H1 (cell line): ENCODE results near the gene OSM. TPM values are rescaled to one million over a fixed set of nuclear protein-coding genes. Genes with fewer than 3 reads are reported as not detected.

Experiments
- CTCF ChIA-PET: fragments of 300-600 bp; sonication (Branson Sonifier 250); formaldehyde crosslinking; loops from one replicate; lab custom pipeline; 2021; ENCODE audit not compliant: partially characterized antibody; lab: Charles Lee
- POLR2A ChIA-PET: fragments of 300-600 bp; sonication (Branson Sonifier 250); formaldehyde crosslinking; loops from one replicate; lab custom pipeline; 2021; ENCODE audit warnings: inconsistent platforms; ENCODE audit not compliant: partially characterized antibody; lab: Charles Lee
- DNase-seq, 2 experiments: peaks; one replicate each; pipeline versions ENCODE4 v3.0.0 to v3.0.0-alpha.2; 2010 to 2022; ENCODE audit warnings: low spot score in 2 of 2, low read depth in 1 of 2, mixed read lengths in 1 of 2
- FAIRE-seq: peaks from 2 replicates; lab custom pipeline; 2011; peaks lifted over from hg19 to GRCh38; lab: Jason Lieb, UNC
- H2AFZ ChIP-seq: 2 replicates; pipeline ENCODE4 v1.8.1; 2012; ENCODE audit warnings: low read length, inconsistent platforms
- H2AK5ac ChIP-seq: 2 replicates; pipeline ENCODE4 v1.6.1; 2013; ENCODE audit warnings: low read depth, low read length
- H2BK120ac ChIP-seq: replicated peaks from 2 replicates; pipeline ENCODE3; 2013; ENCODE audit warnings: low read depth, low read length, inconsistent platforms
- H2BK12ac ChIP-seq: 2 replicates; pipeline ENCODE4 v1.6.1; 2013; ENCODE audit warnings: low read depth, low read length
- H2BK15ac ChIP-seq: 2 replicates; pipeline ENCODE4 v1.6.1; 2013; ENCODE audit warnings: low read length
- H2BK20ac ChIP-seq: 2 replicates; pipeline ENCODE4 v1.6.1; 2013; ENCODE audit warnings: low read length
- H2BK5ac ChIP-seq: 2 replicates; pipeline ENCODE4 v1.6.1; 2013; ENCODE audit warnings: low read depth, low read length
- H3K14ac ChIP-seq: 2 replicates; pipeline ENCODE4 v1.6.1; 2013; ENCODE audit warnings: inconsistent platforms; ENCODE audit not compliant: insufficient read length
- H3K18ac ChIP-seq: 2 replicates; pipeline ENCODE4 v1.6.1; 2013; ENCODE audit warnings: low read length; ENCODE audit errors: extremely low read depth
- H3K23ac ChIP-seq: 2 replicates; pipeline ENCODE4 v1.6.1; 2013; ENCODE audit warnings: inconsistent platforms; ENCODE audit not compliant: insufficient read length
- H3K23me2 ChIP-seq: 2 replicates; pipeline ENCODE4 v1.6.1; 2013; ENCODE audit warnings: low read depth, low read length
- H3K27ac ChIP-seq: 2 replicates; pipeline ENCODE4 v1.6.1; 2011; ENCODE audit warnings: low read depth, low read length, inconsistent platforms
- H3K27me3 ChIP-seq, 4 experiments: replicated peaks in 1 of 4; 1 replicate in 1 of 4; 2 replicates in 3 of 4; pipeline versions ENCODE4 v1.6.1 to v1.8.1; 2011 to 2013; ENCODE audit warnings: low read length in 3 of 4, mild to moderate bottlenecking in 3 of 4, inconsistent platforms in 2 of 4, mixed read lengths in 2 of 4, moderate library complexity in 1 of 4; ENCODE audit not compliant: control insufficient read depth in 3 of 4, insufficient read depth in 3 of 4; ENCODE audit errors: extremely low read depth in 1 of 4
- H3K36me3 ChIP-seq, 4 experiments: 2 replicates each; pipeline versions ENCODE4 v1.6.1 to v1.8.1; 2011 to 2013; ENCODE audit warnings: mild to moderate bottlenecking in 4 of 4, low read length in 3 of 4, moderate library complexity in 2 of 4, control low read depth in 1 of 4, inconsistent platforms in 1 of 4; ENCODE audit not compliant: insufficient read depth in 4 of 4, control insufficient read depth in 2 of 4
- H3K4ac ChIP-seq: replicated peaks from 2 replicates; pipeline ENCODE3; 2013; ENCODE audit warnings: low read length, low read depth, mixed read lengths, inconsistent platforms; ENCODE audit not compliant: insufficient read length
- H3K4me1 ChIP-seq, 4 experiments: replicated peaks in 1 of 4; 1 replicate in 1 of 4; 2 replicates in 3 of 4; pipeline versions ENCODE4 v1.6.1 to v1.8.1; 2011 to 2013; ENCODE audit warnings: low read length in 3 of 4, inconsistent platforms in 2 of 4, mixed read lengths in 1 of 4; ENCODE audit not compliant: insufficient read depth in 4 of 4, control insufficient read depth in 3 of 4
- H3K4me2 ChIP-seq, 2 experiments: 2 replicates each; pipeline versions ENCODE4 v1.6.1 to v1.8.1; 2011 to 2013; ENCODE audit warnings: low read depth in 2 of 2, low read length in 2 of 2, control low read depth in 1 of 2, inconsistent platforms in 1 of 2, mild to moderate bottlenecking in 1 of 2; ENCODE audit not compliant: insufficient read depth in 1 of 2
- H3K4me3 ChIP-seq, 4 experiments: fragments of 200-600, 300-600 bp in 1 of 4; sonication (generic), shearing (Covaris generic), sonication (Bioruptor Twin) in 1 of 4; 2 replicates each; pipeline versions ENCODE4 v1.5.1 to v1.8.1; 2011 to 2016; ENCODE audit warnings: low read length in 4 of 4, low read depth in 3 of 4, control low read depth in 2 of 4, inconsistent platforms in 2 of 4, mild to moderate bottlenecking in 2 of 4, mixed read lengths in 1 of 4, moderate library complexity in 1 of 4; ENCODE audit not compliant: insufficient read depth in 2 of 4; ENCODE audit errors: extremely low read depth in 1 of 4
- H3K56ac ChIP-seq: replicated peaks from 2 replicates; pipeline ENCODE3; 2013; ENCODE audit warnings: low read depth, mild to moderate bottlenecking, mixed read lengths, low read length, inconsistent platforms; ENCODE audit not compliant: insufficient read length
- H3K79me1 ChIP-seq: 2 replicates; pipeline ENCODE4 v1.6.1; 2013; ENCODE audit warnings: low read depth, low read length, control low read depth
- H3K79me2 ChIP-seq, 2 experiments: 2 replicates each; pipeline versions ENCODE4 v1.6.1 to v1.8.1; 2012 to 2013; ENCODE audit warnings: low read length in 2 of 2, mild to moderate bottlenecking in 2 of 2, inconsistent platforms in 1 of 2; ENCODE audit not compliant: insufficient read depth in 2 of 2, control insufficient read depth in 1 of 2
- H3K9ac ChIP-seq, 4 experiments: replicated peaks in 1 of 4; 1 replicate in 1 of 4; 2 replicates in 3 of 4; pipeline versions ENCODE4 v1.6.1 to v1.8.1; 2011 to 2013; ENCODE audit warnings: low read depth in 3 of 4, low read length in 3 of 4, control low read depth in 2 of 4, mild to moderate bottlenecking in 2 of 4, moderate library complexity in 2 of 4, inconsistent platforms in 1 of 4; ENCODE audit errors: extremely low read depth in 1 of 4
- H3K9me3 ChIP-seq, 2 experiments: 2 replicates each; pipeline versions ENCODE4 v1.6.1 to v1.8.1; 2012 to 2013; ENCODE audit warnings: mild to moderate bottlenecking in 2 of 2, moderate library complexity in 2 of 2, control low read depth in 1 of 2, inconsistent platforms in 1 of 2, low read depth in 1 of 2, low read length in 1 of 2, mixed read lengths in 1 of 2; ENCODE audit not compliant: insufficient read depth in 2 of 2
- H4K20me1 ChIP-seq, 2 experiments: replicated peaks in 1 of 2; 2 replicates each; pipeline versions ENCODE3 to v1.8.1; 2011 to 2013; ENCODE audit warnings: inconsistent platforms in 2 of 2, low read length in 2 of 2, mild to moderate bottlenecking in 1 of 2; ENCODE audit not compliant: insufficient read depth in 2 of 2, control insufficient read depth in 1 of 2
- H4K5ac ChIP-seq: 2 replicates; pipeline ENCODE4 v1.6.1; 2013; ENCODE audit warnings: low read length, low read depth, mixed read lengths, inconsistent platforms; ENCODE audit not compliant: insufficient read length
- H4K8ac ChIP-seq: 2 replicates; pipeline ENCODE4 v1.8.0; 2013; ENCODE audit warnings: mild to moderate bottlenecking, moderate library complexity, low read length, inconsistent platforms; ENCODE audit not compliant: insufficient read depth; ENCODE audit errors: extremely low read depth
- H4K91ac ChIP-seq: replicated peaks from 2 replicates; pipeline ENCODE3; 2013; ENCODE audit warnings: low read length, mixed read lengths, inconsistent platforms; ENCODE audit not compliant: insufficient read length
- ASH2L ChIP-seq: fragments of 200-600, 300-600 bp; sonication (generic); IDR thresholded peaks from one replicate; pipeline ENCODE4 v1.7.1; 2017; ENCODE audit warnings: low read length
- BCL11A ChIP-seq, 2 experiments: IDR thresholded peaks; one replicate each; pipeline ENCODE4 v1.6.1; 2011; ENCODE audit warnings: low read depth in 2 of 2, low read length in 2 of 2, mild to moderate bottlenecking in 2 of 2
- CBX8 ChIP-seq: fragments of 300-800, 300-1000 bp; sonication (generic); IDR thresholded peaks from 2 replicates; pipeline ENCODE4 v1.7.1; 2016; ENCODE audit warnings: low read depth, low read length, borderline replicate concordance
- EGR1 ChIP-seq: IDR thresholded peaks from 2 replicates; pipeline ENCODE4 v1.6.1; 2011; ENCODE audit warnings: low read depth, low read length, borderline replicate concordance
- HDAC2 ChIP-seq, 2 experiments: fragments of 300-600 bp in 1 of 2; sonication (generic) in 1 of 2; IDR thresholded peaks; 2 replicates each; pipeline ENCODE4 v1.6.1; 2011 to 2012; ENCODE audit warnings: low read depth in 2 of 2, low read length in 2 of 2, mild to moderate bottlenecking in 2 of 2, moderate library complexity in 2 of 2, borderline replicate concordance in 1 of 2, inconsistent platforms in 1 of 2
- HDAC6 ChIP-seq: IDR thresholded peaks from one replicate; pipeline ENCODE4 v1.7.1; 2012; ENCODE audit warnings: low read depth, mild to moderate bottlenecking, inconsistent platforms, low read length, moderate library complexity
- KDM5A ChIP-seq: fragments of 200-600 bp; IDR thresholded peaks from 2 replicates; pipeline ENCODE4 v1.7.1; 2012; ENCODE audit warnings: mild to moderate bottlenecking, low read length, inconsistent platforms, mixed read lengths
- MAFK ChIP-seq: IDR thresholded peaks from 2 replicates; pipeline ENCODE4 v1.6.1; 2012; ENCODE audit warnings: low read depth, mild to moderate bottlenecking, improper control_type of control experiment, low read length
- PHF8 ChIP-seq: fragments of 200-600 bp; sonication (generic); conservative IDR thresholded peaks from 2 replicates; pipeline ENCODE4 v1.7.1; 2012; ENCODE audit warnings: low read depth, mild to moderate bottlenecking, inconsistent platforms, low read length, moderate library complexity
- RBBP5 ChIP-seq: IDR thresholded peaks from 2 replicates; pipeline ENCODE4 v1.7.1; 2012; ENCODE audit warnings: low read depth, mild to moderate bottlenecking, inconsistent platforms, low read length, moderate library complexity, borderline replicate concordance
- SAP30 ChIP-seq: fragments of 300-600 bp; sonication (generic); IDR thresholded peaks from 2 replicates; pipeline ENCODE4 v1.7.1; 2012; ENCODE audit warnings: low read length, moderate library complexity, mild to moderate bottlenecking, inconsistent platforms; ENCODE audit not compliant: insufficient read depth, insufficient replicate concordance
- SIX5 ChIP-seq: IDR thresholded peaks from 2 replicates; pipeline ENCODE4 v1.6.1; 2011; ENCODE audit warnings: mild to moderate bottlenecking, low read depth, low read length
- SP4 ChIP-seq: IDR thresholded peaks from 2 replicates; pipeline ENCODE4 v1.6.1; 2012; ENCODE audit warnings: low read length, inconsistent platforms
- SRF ChIP-seq: IDR thresholded peaks from 2 replicates; pipeline ENCODE4 v1.6.1; 2011; ENCODE audit warnings: mild to moderate bottlenecking, low read depth, low read length, moderate library complexity
- TEAD4 ChIP-seq: IDR thresholded peaks from 2 replicates; pipeline ENCODE4 v1.6.1; 2012; ENCODE audit warnings: low read depth, low read length, inconsistent platforms, mixed read lengths
- WGBS, 2 experiments: shearing (Covaris generic) in 1 of 2; methylation state at CpG; one replicate each; pipeline versions ENCODE4 v1.1.6 to v1.1.7; 2013 to 2015; ENCODE audit warnings: low lambda C conversion rate in 2 of 2, mixed read lengths in 2 of 2, inconsistent platforms in 1 of 2, low coverage in 1 of 2, missing lambda C conversion rate in 1 of 2; ENCODE audit not compliant: insufficient replicate concordance in 2 of 2, insufficient coverage in 1 of 2, insufficient read length in 1 of 2; ENCODE audit errors: extremely low coverage in 1 of 2, missing lambda C conversion rate in 1 of 2; 5-methylcytosine and 5-hydroxymethylcytosine counted together
- polyA plus RNA-seq, 7 experiments: library from polyadenylated mRNA; depleted of rRNA in 3 of 7; stranded (reverse) in 5 of 7; unstranded in 2 of 7; fragments of >200 nt in 5 of 7; fragments of 200-250 nt in 2 of 7; gene quantifications; 1 replicate in 5 of 7; 2 replicates in 1 of 7; 4 replicates in 1 of 7; pipeline versions ENCODE4 v1.2.1 to v1.2.3, GENCODE V29; 2011 to 2013; ENCODE audit warnings: missing spikeins in 2 of 7, mixed read lengths in 2 of 7
- total RNA-seq: library from RNA; stranded (reverse); fragmentation: NEBNext Ultra II Directional; extraction: Animal tissue kit (Norgen Biotek cat#: 25700); gene quantifications from 2 replicates; pipeline ENCODE4 v1.2.1, GENCODE V29; 2021

OSM gene
- total and polyA plus RNA-seq, 2 of the 8 experiments (the other 6 are each of a cell fraction or from before 2014, with no cell fraction given) = not detected

- Histone ChIP-seq H3K27ac (no peak overlapping the region), H3K4me1 (no peaks in the 10 kb centered on the region; a peak in 1 of 7 replicates), H2BK20ac (no peak overlapping the region), H3K79me2 (no peaks in the 10 kb centered on the region), H2AFZ (no peak overlapping the region), H4K20me1 (no peaks in the 10 kb centered on the region), H2BK120ac (no peak overlapping the region), H3K4me2 (no peak overlapping the region), H3K4ac (no peak overlapping the region)
- CTCF ChIA-PET = interaction anchor here (0.8 to 5.7 kb wide), 6 partner anchors 8 to 112 kb away, joined by 3 to 31 read pairs (median 4); partner anchors contain the start of genes CASTOR1 and TBC1D10A
- TF ChIP-seq TEAD4 = no peak
- TF ChIP-seq KDM5A = no peak
- TF ChIP-seq SP4 = no peak
- TF ChIP-seq PHF8 = no peak
- no peak for TF ChIP-seq SAP30
- TF ChIP-seq BCL11A (IDR thresholded peaks at IDR 0.05; ENCODE audit: low read depth in 2 of 2, low read length in 2 of 2) = no peak
- no peak for TF ChIP-seq SIX5
- TF ChIP-seq EGR1 = no peak
- no peak for TF ChIP-seq RBBP5
- TF ChIP-seq ASH2L = no peak
- no peak for TF ChIP-seq CBX8
- no peak for TF ChIP-seq MAFK
- no peak for TF ChIP-seq SRF
- TF ChIP-seq HDAC6 = no peak
- TF ChIP-seq HDAC2 (IDR thresholded peaks at IDR 0.05; ENCODE audit: borderline replicate concordance in 1 of 2, low read depth in 2 of 2, low read length in 2 of 2) = no peak
- TF ChIP-seq, all 59 proteins: peak for 0
- H3K23me2 ChIP-seq = no peaks in the 10 kb centered on the region
- no peak overlapping the region for H3K4me3 ChIP-seq
- no peak overlapping the region for H4K8ac ChIP-seq
- no peak overlapping the region for H4K5ac ChIP-seq
- no peak overlapping the region for H4K91ac ChIP-seq
- POLR2A ChIA-PET = interaction anchor here (1.3 kb wide), 1 partner anchor 60 kb away, joined by 3 read pairs; the partner anchor contains the start of gene SF3A1
- no peak overlapping the region for H3K14ac ChIP-seq
- DNase-seq (no peak), FAIRE-seq (no peak)
- H3K36me3 ChIP-seq = no peaks in the 10 kb centered on the region
- WGBS, 2 experiments = 85% methylated on average over 4 of the region's 4 CpGs; no CpG with 5 or more reads in 1 of the 2 experiments
- H2BK5ac ChIP-seq = no peak overlapping the region
- H3K56ac ChIP-seq = no peak overlapping the region
- H2BK12ac ChIP-seq = no peak overlapping the region
- no peaks in the 10 kb centered on the region for H3K9me3 ChIP-seq
- H2BK15ac ChIP-seq = no peak overlapping the region
- H3K18ac ChIP-seq = no peak overlapping the region
- no peaks in the 10 kb centered on the region for H3K27me3 ChIP-seq
- no peaks in the 10 kb centered on the region for H3K79me1 ChIP-seq
- no peak overlapping the region for H3K9ac ChIP-seq
- H3K23ac ChIP-seq = no peak overlapping the region
- H2AK5ac ChIP-seq = no peak overlapping the region
Observed at GRCh38 chr22:30296324-30296723, 29.7 kb upstream of the OSM start.
